ENCODE measurements around the gene SORCS2. TPM values are rescaled to one million over a fixed set of nuclear protein-coding genes. Genes with fewer than 3 reads are reported as not detected.
"Not testable (repeated sequence)": the region's sequence is repeated elsewhere in the genome, so short reads cannot be mapped to it uniquely, and the experiment has no call there.

SORCS2 gene
- total RNA-seq, 2 experiments from 2014 or later = 0.07 TPM

DNA sequence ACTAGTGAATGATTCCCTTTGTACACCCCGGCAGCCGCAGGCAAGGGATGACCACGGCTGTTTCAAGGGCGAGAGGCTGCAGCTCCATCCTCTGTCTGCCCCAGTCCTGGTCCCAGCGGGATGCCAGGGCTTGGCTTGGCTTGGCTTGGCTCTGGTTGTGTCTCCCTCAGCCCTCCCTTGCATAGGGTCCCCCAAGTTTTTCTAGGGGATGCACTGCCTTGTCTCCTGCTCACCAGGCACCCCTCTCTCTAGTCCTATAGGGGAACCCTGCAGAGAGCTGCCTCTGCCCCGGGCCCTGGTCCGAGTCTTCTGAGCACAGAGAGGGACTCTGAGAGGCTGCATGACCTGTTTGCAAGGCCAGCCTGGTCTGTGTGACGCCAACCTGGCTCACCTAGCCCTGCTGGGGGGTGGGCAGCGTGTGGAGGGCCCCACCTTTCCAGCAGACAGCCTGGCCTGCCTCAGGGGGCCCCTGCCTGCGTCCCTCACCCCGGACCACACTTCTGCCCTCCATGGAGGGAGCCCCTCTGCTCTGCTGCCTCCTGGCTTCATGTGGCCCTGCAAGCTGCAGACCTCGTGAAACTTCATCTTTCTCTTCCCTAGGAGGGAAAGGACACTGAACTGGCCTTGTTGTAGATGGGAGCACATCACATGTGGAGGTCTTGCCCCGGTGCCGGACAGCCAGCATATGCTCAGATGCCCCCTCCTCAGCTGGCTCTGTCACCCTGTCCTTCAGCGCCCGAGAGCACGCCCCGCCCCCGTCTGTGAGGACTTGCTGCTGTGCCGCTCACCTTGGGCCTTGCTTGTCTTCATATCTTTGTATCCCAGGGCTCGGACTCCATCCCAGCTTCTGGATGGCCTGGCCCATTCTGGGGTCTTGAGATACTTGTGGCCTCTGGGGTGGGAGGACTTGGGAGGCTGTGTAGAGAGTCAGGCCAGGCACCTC is 16.4 kb downstream of the SORCS2 start:
- POLR2A ChIA-PET = no interaction called here
- no peak for DNase-seq
- peaks cover 15% of the 10 kb centered on the region for H3K27me3 Mint-ChIP-seq
- intact Hi-C loops (cut with micrococcal nuclease) = no loop called here
- H3K36me3 Mint-ChIP-seq = no peaks in the 10 kb centered on the region
- CTCF ChIA-PET = no interaction called here
- no peak overlapping the region for H3K27ac Mint-ChIP-seq
- H3K4me3 Mint-ChIP-seq = no peak overlapping the region
- H3K4me1 Mint-ChIP-seq (ENCODE audit: low read depth) = no peaks in the 10 kb centered on the region
- peaks cover 1% of the 10 kb centered on the region for H3K9me3 Mint-ChIP-seq

DNA sequence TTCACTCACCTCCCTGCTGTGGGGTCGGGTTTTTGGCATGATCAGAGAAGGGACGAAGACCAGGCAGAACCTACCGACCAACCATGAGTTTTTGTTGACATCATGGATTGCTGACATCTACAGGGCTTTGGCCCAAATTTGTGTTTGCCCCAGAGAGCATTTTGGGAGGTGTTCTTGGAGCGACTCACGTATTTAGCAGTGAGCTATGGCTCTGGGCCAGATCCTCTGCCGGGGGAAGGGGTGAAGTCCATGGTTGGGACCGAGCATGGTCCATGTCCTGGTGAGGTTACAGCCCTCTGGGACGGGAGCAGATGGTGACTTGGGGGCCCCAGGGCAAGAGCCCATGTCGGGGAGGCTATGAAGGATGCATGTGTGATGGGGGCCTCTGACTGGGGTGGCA is 17.4 kb downstream of the SORCS2 start:
- no peak overlapping the region for H3K4me3 Mint-ChIP-seq
- intact Hi-C loops (cut with micrococcal nuclease) = no loop called here
- POLR2A ChIA-PET = no interaction called here
- DNase-seq = no peak
- CTCF ChIA-PET = no interaction called here
- no peaks in the 10 kb centered on the region for H3K4me1 Mint-ChIP-seq (ENCODE audit: low read depth)
- H3K9me3 Mint-ChIP-seq = peaks cover 8% of the 10 kb centered on the region
- peaks cover 13% of the 10 kb centered on the region for H3K27me3 Mint-ChIP-seq
- H3K36me3 Mint-ChIP-seq = no peaks in the 10 kb centered on the region
- no peak overlapping the region for H3K27ac Mint-ChIP-seq

DNA sequence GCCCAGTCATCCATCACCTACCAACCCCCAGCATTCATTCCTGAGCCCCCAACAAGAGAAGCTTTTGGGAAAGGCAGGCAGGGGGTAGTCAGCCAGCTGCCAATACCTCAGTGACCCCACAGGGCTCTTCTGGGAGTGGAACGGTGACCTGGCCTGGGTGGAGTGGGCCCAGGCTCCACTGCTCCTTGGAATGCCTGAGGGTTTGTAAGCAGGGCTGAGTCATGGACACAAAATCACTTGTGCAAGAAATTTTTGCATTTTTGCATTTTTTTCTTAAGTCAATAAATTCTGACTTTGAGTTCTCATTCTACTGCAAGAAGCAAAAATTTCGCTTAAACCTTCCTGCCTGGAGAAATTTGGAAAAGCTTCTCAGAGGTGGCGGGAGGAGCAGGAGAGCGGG is 18.5 kb downstream of the SORCS2 start:
- intact Hi-C loops (cut with micrococcal nuclease) = no loop called here
- ChIA-PET CTCF (no interaction called here), POLR2A (no interaction called here)
- peaks cover 8% of the 10 kb centered on the region for H3K9me3 Mint-ChIP-seq
- H3K36me3 Mint-ChIP-seq = no peaks in the 10 kb centered on the region
- no peak overlapping the region for H3K27ac Mint-ChIP-seq
- H3K27me3 Mint-ChIP-seq = peaks cover 8% of the 10 kb centered on the region
- no peak overlapping the region for H3K4me3 Mint-ChIP-seq
- DNase-seq = no peak
- H3K4me1 Mint-ChIP-seq (ENCODE audit: low read depth) = no peaks in the 10 kb centered on the region

DNA sequence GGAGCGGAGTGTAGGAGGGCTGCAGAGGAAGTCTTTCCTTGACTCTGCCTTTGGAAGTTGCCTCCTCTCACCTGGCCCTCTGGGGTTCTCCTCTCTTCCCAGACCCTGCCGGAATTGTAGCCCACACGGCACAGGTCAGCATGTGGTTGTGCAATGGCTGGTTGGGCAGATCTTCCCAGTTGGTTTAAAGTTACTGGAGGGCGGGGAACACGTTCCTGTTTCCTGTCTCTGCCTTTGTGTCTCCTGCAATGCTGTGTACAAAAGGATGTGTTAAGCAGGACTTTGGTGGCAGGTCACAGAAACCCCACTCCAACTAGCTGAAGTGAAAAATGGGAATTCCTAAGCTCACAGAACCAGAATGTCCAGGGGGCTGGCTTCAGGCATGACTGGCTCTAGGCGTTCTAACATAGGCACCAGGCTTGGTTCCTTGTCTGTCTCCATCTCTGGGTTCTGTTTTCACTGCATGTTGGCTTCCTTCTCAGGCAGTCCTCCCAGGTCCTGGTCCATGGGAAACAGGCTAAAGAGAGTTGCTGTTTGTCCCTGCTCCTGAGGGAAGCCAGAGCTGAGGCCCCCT is 19.9 kb downstream of the SORCS2 start:
- H3K27me3 Mint-ChIP-seq = peaks cover 8% of the 10 kb centered on the region
- intact Hi-C loops (cut with micrococcal nuclease) = no loop called here
- H3K36me3 Mint-ChIP-seq = no peaks in the 10 kb centered on the region
- H3K4me3 Mint-ChIP-seq = no peak overlapping the region
- peaks cover 8% of the 10 kb centered on the region for H3K9me3 Mint-ChIP-seq
- H3K27ac Mint-ChIP-seq = no peak overlapping the region
- no peaks in the 10 kb centered on the region for H3K4me1 Mint-ChIP-seq (ENCODE audit: low read depth)
- POLR2A ChIA-PET = no interaction called here
- CTCF ChIA-PET = no interaction called here
- DNase-seq = no peak

DNA sequence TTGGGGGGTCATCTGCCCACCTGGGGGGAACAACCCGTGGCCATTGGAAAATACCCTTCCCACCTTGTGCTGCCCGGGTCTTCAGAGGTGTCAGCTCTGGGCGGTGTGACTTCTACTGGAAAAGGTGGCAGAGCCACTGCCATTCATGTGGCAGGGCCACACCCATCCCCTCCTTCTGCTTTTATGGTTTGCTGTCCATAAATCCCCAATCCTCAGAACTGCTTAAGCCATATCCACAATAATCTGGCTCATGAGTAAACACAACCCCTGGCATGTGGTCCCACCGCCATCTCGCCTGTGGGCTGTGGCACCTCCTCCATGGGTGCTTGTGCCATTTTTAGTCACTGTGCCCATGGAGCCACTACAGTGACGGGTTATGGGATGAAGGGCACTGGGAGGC is 20.6 kb downstream of the SORCS2 start:
- H3K9me3 Mint-ChIP-seq = peaks cover 8% of the 10 kb centered on the region
- POLR2A ChIA-PET = no interaction called here
- CTCF ChIA-PET = no interaction called here
- no peaks in the 10 kb centered on the region for H3K4me1 Mint-ChIP-seq (ENCODE audit: low read depth)
- no peak overlapping the region for H3K27ac Mint-ChIP-seq
- DNase-seq = no peak
- peaks cover 10% of the 10 kb centered on the region for H3K27me3 Mint-ChIP-seq
- intact Hi-C loops (cut with micrococcal nuclease) = no loop called here
- no peak overlapping the region for H3K4me3 Mint-ChIP-seq
- no peaks in the 10 kb centered on the region for H3K36me3 Mint-ChIP-seq

DNA sequence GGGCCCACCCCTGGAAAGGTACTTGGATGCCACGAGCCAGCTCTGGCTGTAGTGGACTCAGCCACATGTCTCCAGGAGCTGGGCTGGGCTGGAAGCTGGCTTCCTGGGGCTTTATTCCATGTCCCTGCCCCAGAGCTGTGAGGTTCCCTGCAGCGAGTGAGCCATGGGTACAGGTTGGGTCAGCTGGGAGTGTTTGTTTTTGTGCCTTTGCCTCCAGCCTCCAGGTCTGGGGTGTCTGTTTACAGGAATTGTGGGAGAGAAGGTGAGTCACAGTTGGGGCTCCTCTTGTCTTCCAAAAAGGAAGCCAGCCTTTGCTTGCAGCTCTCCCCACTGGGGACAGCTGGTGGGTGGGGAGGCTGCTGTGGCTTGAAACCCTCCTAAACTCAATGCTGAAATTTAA is 21.5 kb downstream of the SORCS2 start:
- intact Hi-C loops (cut with micrococcal nuclease) = no loop called here
- ChIA-PET CTCF (no interaction called here), POLR2A (no interaction called here)
- Mint-ChIP-seq H3K4me1 (ENCODE audit: low read depth) (no peaks in the 10 kb centered on the region), H3K4me3 (no peak overlapping the region), H3K27ac (no peak overlapping the region), H3K27me3 (peaks cover 10% of the 10 kb centered on the region), H3K9me3 (peaks cover 8% of the 10 kb centered on the region), H3K36me3 (no peaks in the 10 kb centered on the region)
- no peak for DNase-seq

DNA sequence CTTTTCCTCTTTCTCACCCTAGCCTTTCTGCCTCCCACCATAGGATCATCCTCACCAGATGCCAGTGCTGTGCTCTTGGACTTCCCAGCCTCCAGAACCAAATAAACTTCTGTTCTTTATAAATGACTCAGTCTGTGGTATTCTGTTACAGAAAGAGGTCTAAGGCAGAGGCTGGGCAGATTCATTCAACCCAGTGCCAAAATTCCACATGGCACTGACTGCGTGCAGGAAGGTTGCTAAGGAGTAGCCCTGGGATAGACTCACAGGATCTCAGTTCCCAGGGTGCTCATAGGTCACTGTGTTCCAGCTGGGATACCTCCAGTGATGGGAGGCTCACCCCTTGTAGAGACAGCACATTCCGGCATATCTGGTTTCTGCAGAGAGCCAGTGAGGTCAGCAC is 22.0 kb downstream of the SORCS2 start:
- Mint-ChIP-seq H3K27me3 (peaks cover 7% of the 10 kb centered on the region), H3K4me3 (no peak overlapping the region), H3K9me3 (peaks cover 8% of the 10 kb centered on the region), H3K27ac (no peak overlapping the region), H3K36me3 (no peaks in the 10 kb centered on the region), H3K4me1 (ENCODE audit: low read depth) (no peaks in the 10 kb centered on the region)
- ChIA-PET POLR2A (no interaction called here), CTCF (no interaction called here)
- intact Hi-C loops (cut with micrococcal nuclease) = no loop called here
- DNase-seq = no peak

DNA sequence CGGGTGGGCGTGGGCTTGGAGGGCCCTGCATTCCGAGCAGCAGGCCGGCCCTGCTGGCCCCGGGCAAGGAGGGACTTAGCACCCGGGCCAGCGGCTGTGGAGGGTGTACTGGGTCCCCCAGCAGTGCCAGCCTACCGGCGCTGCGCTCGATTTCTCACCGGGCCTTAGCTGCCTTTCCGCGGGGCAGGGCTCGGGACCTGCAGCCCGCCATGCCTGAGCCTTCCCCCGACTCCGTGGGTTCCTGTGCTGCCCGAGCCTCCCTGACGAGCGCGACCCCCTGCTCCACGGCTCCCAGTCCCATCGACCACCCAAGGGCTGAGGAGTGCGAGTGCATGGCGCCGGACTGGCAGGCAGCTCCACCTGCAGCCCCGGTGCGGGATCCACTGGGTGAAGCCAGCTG is 22.8 kb downstream of the SORCS2 start:
- H3K27ac Mint-ChIP-seq; H3K4me3 Mint-ChIP-seq; POLR2A ChIA-PET; CTCF ChIA-PET; H3K4me1 Mint-ChIP-seq (ENCODE audit: low read depth); H3K36me3 Mint-ChIP-seq; H3K27me3 Mint-ChIP-seq; intact Hi-C loops (cut with micrococcal nuclease); DNase-seq; H3K9me3 Mint-ChIP-seq: not testable (repeated sequence)

DNA sequence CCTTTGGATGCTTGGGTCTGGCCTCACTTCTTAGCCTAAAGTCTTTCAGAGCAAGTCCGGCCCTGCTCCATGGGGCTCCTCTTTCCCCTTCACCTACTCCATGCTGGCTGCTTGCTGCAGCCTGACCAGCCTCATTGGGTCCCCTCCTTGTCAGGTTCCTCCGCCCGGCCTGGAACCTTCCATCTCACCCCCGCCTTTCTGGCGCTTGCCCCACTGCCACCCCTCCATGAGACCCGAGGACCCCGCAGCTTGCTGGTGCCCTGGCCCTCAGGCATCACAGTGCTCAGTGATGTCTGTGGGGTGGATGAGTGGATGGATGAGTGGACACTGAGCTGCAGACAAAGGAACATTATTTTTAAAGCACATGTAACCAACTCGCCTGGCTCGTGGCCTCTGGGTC is 24.7 kb downstream of the SORCS2 start:
- no peaks in the 10 kb centered on the region for H3K36me3 Mint-ChIP-seq
- no peak overlapping the region for H3K27ac Mint-ChIP-seq
- ChIA-PET CTCF (no interaction called here), POLR2A (no interaction called here)
- DNase-seq = no peak
- H3K4me1 Mint-ChIP-seq (ENCODE audit: low read depth) = no peaks in the 10 kb centered on the region
- no peak overlapping the region for H3K4me3 Mint-ChIP-seq
- intact Hi-C loops (cut with micrococcal nuclease) = no loop called here
- peaks cover 2% of the 10 kb centered on the region for H3K27me3 Mint-ChIP-seq
- peaks cover 8% of the 10 kb centered on the region for H3K9me3 Mint-ChIP-seq

DNA sequence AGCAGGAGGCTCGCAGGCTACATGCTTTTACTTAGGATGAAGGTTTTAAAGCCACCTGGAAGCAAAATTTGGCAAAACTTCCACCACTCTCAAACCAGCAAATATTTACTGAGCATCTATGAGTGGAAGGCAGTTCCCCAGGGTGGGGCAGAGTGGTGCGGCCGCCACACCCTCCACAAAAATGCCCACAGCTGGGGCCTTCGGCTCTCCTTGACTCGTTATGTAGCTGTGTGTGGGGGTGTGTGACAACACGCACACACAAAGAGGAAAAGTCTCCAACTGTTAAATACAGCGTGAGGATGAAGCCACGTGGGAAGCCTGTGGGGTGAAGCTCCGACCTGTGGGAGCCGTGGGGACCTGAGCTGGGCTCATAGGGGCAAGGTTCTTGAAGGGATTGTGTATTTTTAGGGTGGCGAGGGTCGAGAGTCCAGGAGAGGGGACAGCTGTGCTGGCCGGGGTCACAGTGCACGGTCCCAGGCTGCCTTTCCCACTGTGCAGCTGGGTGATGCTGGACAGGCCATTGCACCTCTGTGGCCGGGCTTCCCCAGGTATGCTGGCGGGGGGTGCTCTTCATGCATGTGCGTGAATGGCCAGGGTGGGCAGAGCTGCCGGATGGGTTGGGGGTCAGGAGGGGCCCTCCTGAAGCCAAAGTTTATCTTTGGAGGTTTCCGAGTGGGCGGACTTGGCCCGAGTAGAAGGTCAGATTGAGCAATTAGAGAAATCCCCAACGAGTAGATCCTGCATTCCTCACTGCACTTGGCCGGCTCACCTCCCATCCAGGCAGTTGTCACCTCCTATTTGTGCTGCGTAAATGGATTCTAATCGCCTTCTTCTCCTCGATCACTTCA is 25.4 kb downstream of the SORCS2 start:
- intact Hi-C loops (cut with micrococcal nuclease) = no loop called here
- Mint-ChIP-seq H3K4me1 (ENCODE audit: low read depth) (no peaks in the 10 kb centered on the region), H3K27ac (no peak overlapping the region), H3K27me3 (peaks cover 2% of the 10 kb centered on the region), H3K36me3 (no peaks in the 10 kb centered on the region), H3K9me3 (peaks cover 8% of the 10 kb centered on the region), H3K4me3 (no peak overlapping the region)
- ChIA-PET POLR2A (no interaction called here), CTCF (no interaction called here)
- no peak for DNase-seq

DNA sequence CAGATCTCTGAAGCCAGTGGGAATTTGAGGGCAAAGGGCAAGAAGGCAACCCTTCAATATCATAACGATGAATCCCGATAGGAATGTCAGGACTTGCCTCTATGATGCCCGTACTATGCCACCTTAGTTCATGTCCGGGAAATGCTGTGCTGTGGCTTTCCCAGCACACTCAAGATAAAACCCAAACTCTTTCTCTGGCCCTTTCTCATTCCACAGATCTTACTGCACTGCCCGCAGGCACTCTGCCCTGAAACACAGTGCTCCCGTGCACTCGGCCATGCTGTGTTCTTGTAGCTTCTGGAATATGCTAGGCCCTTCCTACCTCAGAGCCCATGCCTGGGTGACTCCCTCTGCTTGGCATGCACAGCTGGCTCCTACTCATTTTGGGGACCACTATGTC is 26.3 kb downstream of the SORCS2 start:
- intact Hi-C loops (cut with micrococcal nuclease) = no loop called here

DNA sequence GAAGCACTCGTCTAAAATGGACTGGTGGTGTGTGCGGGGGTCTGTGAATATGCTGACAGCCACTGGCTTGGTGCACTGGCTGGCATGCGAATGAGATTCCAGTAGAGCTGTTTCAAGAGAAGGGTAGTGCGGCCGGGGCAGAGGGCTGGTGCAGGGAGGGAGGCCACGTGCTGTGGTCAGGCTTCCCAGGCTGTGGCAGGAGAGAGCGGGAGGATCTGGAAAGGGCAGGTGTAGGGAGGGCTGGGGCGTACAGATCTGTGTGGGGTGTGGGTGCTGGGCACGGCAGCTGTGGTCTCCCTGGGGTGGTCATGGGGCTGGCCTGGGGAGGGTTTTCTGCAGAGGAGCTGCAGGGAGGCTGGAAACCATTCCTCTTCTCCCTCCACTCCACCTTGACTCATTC is 30.2 kb downstream of the SORCS2 start:
- Mint-ChIP-seq H3K9me3 (no peaks in the 10 kb centered on the region), H3K27me3 (peaks cover 1% of the 10 kb centered on the region), H3K36me3 (no peaks in the 10 kb centered on the region), H3K27ac (no peak overlapping the region), H3K4me3 (no peak overlapping the region), H3K4me1 (ENCODE audit: low read depth) (no peaks in the 10 kb centered on the region)
- intact Hi-C loops (cut with micrococcal nuclease) = no loop called here
- CTCF ChIA-PET = no interaction called here
- no peak for DNase-seq
- POLR2A ChIA-PET = no interaction called here

More for the DNA sequence above, 26.3 kb downstream of the SORCS2 start:
- CTCF ChIA-PET = no interaction called here
- DNase-seq = no peak
- no peaks in the 10 kb centered on the region for H3K36me3 Mint-ChIP-seq
- H3K27ac Mint-ChIP-seq = no peak overlapping the region
- no peaks in the 10 kb centered on the region for H3K4me1 Mint-ChIP-seq (ENCODE audit: low read depth)
- POLR2A ChIA-PET = no interaction called here
- peaks cover 2% of the 10 kb centered on the region for H3K27me3 Mint-ChIP-seq
- H3K4me3 Mint-ChIP-seq = no peak overlapping the region
- H3K9me3 Mint-ChIP-seq = peaks cover 7% of the 10 kb centered on the region

All from activated CD4-positive, alpha-beta memory T cell treated with anti-CD3 and anti-CD28 coated beads for 36 hours (primary cell).